ENCODE results near the gene PERCC1. TPM values are rescaled to one million over a fixed set of nuclear protein-coding genes. Genes with fewer than 3 reads are reported as not detected.

Gene PERCC1
- total RNA-seq, 1 experiment from 2014 or later = not detected

DNA sequence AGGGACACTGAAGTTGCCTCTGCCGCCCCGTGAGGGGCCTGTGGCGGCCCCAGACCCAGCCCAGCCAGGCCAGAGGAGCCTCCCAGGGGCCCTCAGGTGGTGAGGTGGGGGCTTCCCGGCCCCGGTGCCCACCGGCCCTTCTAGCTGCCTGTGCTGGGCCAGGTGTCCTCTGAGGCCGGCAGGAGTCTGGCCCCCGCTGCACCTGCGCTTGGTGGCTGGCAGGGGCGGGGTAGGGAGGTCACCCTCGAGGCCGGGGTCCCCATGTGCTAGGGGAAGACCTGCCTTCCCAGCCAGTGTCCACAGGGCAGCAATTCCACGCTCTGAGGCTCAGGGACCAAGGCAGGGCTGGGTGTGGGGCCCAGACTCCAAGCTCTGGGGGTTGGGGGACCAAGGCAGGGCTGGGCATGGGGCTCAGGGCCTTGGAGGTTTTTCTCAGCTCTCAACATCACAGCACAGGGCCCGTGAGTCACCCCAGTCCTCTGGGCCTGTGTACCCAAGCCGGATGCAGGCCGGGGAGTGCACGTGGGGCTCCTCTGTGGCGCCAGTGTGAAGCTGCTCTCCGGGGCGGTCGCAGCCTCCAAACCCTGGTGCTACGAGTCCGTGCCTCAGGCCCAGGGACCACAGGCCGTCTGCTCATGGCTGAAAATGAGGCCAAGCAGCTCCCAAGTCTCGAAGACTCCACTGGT, 14.8 kb downstream of the PERCC1 start:
- H3K36me3 Mint-ChIP-seq = peaks cover 2% of the 10 kb centered on the region; the same call in 1 of the 2 replicates
- H3K27me3 Mint-ChIP-seq (ENCODE audit: low read depth) = no peaks in the 10 kb centered on the region
- H3K4me3 Mint-ChIP-seq = no peak overlapping the region
- H3K4me1 Mint-ChIP-seq = no peaks in the 10 kb centered on the region
- DNase-seq (ENCODE audit: low spot score) (no peak), ATAC-seq (no peak)
- no peak overlapping the region for H3K27ac Mint-ChIP-seq
- no peaks in the 10 kb centered on the region for H3K9me3 Mint-ChIP-seq
- no peak for TF ChIP-seq ETV6 (CRISPR knock-in tag; IDR thresholded peaks at IDR 0.05)
- POLR2A ChIA-PET = interaction anchor here (1.1 kb wide), 1 partner anchor 14 kb away, joined by 3 read pairs; no protein-coding TSS in a partner anchor
- CTCF ChIA-PET = no interaction called here

DNA sequence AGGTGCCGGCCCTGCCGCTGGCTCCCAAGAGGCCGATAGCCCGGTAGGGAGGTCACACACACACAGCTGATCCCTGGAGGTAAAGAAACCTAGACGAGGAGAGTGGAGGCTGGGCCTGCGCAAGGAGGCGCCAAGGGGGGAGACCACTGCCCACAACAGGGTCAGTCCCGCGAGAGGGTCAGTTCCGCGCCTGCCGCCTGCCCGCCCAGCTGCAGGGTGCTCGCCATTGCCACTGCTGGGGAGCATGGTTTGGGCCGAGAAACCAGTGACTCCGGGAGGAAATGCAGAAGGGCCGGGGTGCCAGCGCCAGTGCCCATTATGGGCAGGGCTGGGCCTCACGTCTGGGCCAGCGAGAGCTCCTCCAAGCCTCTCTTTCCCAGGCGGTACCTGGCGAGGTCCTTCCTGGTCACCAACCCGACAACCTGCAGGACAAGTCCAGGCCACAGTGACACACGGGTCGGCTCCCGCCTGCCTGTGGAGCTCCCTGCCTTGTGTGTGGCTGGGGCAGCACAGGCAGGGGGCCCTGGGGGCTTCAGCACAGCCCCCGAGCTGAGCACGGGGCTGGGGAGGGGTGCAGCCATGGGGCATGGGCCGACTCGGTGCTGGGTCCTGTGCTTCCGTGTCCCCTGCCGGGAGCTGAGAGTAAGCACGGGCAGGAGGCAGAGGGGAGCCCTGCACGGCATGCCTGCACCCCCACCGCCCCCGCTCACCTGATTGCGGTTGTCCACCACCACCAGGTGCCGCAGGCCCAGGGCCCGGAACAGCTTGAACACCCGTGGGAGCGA, 15.6 kb downstream of the PERCC1 start:
- no peak overlapping the region for H3K27ac Mint-ChIP-seq
- H3K36me3 Mint-ChIP-seq = peaks cover 4% of the 10 kb centered on the region; the same call in 1 of the 2 replicates
- H3K4me1 Mint-ChIP-seq = no peaks in the 10 kb centered on the region
- CTCF ChIA-PET = interaction anchor here (1.2 kb wide), 1 partner anchor 259 kb away, joined by 3 read pairs; no protein-coding TSS in a partner anchor
- H3K4me3 Mint-ChIP-seq = no peak overlapping the region
- ATAC-seq = no peak
- no peak for DNase-seq (ENCODE audit: low spot score)
- TF ChIP-seq RORB (CRISPR knock-in tag; IDR thresholded peaks at IDR 0.05) (no peak), ZNF671 (CRISPR knock-in tag; IDR thresholded peaks at IDR 0.05) (no peak)
- TF ChIP-seq, protein P1, sequence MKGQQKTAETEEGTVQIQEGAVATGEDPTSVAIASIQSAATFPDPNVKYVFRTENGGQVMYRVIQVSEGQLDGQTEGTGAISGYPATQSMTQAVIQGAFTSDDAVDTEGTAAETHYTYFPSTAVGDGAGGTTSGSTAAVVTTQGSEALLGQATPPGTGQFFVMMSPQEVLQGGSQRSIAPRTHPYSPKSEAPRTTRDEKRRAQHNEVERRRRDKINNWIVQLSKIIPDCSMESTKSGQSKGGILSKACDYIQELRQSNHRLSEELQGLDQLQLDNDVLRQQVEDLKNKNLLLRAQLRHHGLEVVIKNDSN (CRISPR knock-in tag; IDR thresholded peaks at IDR 0.05) = no peak
- H3K9me3 Mint-ChIP-seq = no peaks in the 10 kb centered on the region
- H3K27me3 Mint-ChIP-seq (ENCODE audit: low read depth) = no peaks in the 10 kb centered on the region
- POLR2A ChIA-PET = interaction anchor here (1.1 kb wide), 1 partner anchor 13 kb away, joined by 3 read pairs; no protein-coding TSS in a partner anchor

GRCh38 chr16:1447965-1448364, 17.1 kb downstream of the PERCC1 start:
- Mint-ChIP-seq H3K4me1 (no peaks in the 10 kb centered on the region), H3K27ac (no peak overlapping the region), H3K27me3 (ENCODE audit: low read depth) (no peaks in the 10 kb centered on the region), H3K36me3 (peaks cover 6% of the 10 kb centered on the region; the same call in 1 of the 2 replicates), H3K4me3 (no peak overlapping the region), H3K9me3 (no peaks in the 10 kb centered on the region)
- DNase-seq (ENCODE audit: low spot score) (no peak), ATAC-seq (no peak)
- ChIA-PET POLR2A (no interaction called here), CTCF (no interaction called here)
- TF ChIP-seq CBFB (CRISPR knock-in tag; IDR thresholded peaks at IDR 0.05; ENCODE audit: low read depth) (no peak), ZNF121 (CRISPR knock-in tag; IDR thresholded peaks at IDR 0.05) (no peak), SMAD4 (CRISPR knock-in tag; IDR thresholded peaks at IDR 0.05) (no peak), SMAD3 (CRISPR knock-in tag; IDR thresholded peaks at IDR 0.05; ENCODE audit: borderline replicate concordance) (no peak), NR2C2 (CRISPR knock-in tag; IDR thresholded peaks at IDR 0.05) (no peak), ETV6 (CRISPR knock-in tag; IDR thresholded peaks at IDR 0.05) (no peak), PRRX2 (CRISPR knock-in tag; IDR thresholded peaks at IDR 0.05) (no peak), ZNF138 (CRISPR knock-in tag; conservative IDR thresholded peaks at IDR 0.05) (no peak), CTCF (IDR thresholded peaks at IDR 0.05) (no peak), ELF4 (CRISPR knock-in tag; IDR thresholded peaks at IDR 0.05; ENCODE audit: low read depth) (no peak), NR1H2 (CRISPR knock-in tag; IDR thresholded peaks at IDR 0.05) (no peak), ZNF317 (CRISPR knock-in tag; IDR thresholded peaks at IDR 0.05; ENCODE audit: borderline replicate concordance, low read depth) (no peak), OVOL2 (CRISPR knock-in tag; IDR thresholded peaks at IDR 0.05; ENCODE audit: borderline replicate concordance) (no peak), ATF2 (CRISPR knock-in tag; IDR thresholded peaks at IDR 0.05; ENCODE audit: borderline replicate concordance, low read depth) (no peak)
- TF ChIP-seq, protein P2, sequence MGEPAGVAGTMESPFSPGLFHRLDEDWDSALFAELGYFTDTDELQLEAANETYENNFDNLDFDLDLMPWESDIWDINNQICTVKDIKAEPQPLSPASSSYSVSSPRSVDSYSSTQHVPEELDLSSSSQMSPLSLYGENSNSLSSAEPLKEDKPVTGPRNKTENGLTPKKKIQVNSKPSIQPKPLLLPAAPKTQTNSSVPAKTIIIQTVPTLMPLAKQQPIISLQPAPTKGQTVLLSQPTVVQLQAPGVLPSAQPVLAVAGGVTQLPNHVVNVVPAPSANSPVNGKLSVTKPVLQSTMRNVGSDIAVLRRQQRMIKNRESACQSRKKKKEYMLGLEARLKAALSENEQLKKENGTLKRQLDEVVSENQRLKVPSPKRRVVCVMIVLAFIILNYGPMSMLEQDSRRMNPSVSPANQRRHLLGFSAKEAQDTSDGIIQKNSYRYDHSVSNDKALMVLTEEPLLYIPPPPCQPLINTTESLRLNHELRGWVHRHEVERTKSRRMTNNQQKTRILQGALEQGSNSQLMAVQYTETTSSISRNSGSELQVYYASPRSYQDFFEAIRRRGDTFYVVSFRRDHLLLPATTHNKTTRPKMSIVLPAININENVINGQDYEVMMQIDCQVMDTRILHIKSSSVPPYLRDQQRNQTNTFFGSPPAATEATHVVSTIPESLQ (CRISPR knock-in tag; IDR thresholded peaks at IDR 0.05) = no peak
- TF ChIP-seq, protein P3, sequence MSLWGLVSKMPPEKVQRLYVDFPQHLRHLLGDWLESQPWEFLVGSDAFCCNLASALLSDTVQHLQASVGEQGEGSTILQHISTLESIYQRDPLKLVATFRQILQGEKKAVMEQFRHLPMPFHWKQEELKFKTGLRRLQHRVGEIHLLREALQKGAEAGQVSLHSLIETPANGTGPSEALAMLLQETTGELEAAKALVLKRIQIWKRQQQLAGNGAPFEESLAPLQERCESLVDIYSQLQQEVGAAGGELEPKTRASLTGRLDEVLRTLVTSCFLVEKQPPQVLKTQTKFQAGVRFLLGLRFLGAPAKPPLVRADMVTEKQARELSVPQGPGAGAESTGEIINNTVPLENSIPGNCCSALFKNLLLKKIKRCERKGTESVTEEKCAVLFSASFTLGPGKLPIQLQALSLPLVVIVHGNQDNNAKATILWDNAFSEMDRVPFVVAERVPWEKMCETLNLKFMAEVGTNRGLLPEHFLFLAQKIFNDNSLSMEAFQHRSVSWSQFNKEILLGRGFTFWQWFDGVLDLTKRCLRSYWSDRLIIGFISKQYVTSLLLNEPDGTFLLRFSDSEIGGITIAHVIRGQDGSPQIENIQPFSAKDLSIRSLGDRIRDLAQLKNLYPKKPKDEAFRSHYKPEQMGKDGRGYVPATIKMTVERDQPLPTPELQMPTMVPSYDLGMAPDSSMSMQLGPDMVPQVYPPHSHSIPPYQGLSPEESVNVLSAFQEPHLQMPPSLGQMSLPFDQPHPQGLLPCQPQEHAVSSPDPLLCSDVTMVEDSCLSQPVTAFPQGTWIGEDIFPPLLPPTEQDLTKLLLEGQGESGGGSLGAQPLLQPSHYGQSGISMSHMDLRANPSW (CRISPR knock-in tag; conservative IDR thresholded peaks at IDR 0.05; ENCODE audit: low read depth) = no peak
- TF ChIP-seq, protein P4, sequence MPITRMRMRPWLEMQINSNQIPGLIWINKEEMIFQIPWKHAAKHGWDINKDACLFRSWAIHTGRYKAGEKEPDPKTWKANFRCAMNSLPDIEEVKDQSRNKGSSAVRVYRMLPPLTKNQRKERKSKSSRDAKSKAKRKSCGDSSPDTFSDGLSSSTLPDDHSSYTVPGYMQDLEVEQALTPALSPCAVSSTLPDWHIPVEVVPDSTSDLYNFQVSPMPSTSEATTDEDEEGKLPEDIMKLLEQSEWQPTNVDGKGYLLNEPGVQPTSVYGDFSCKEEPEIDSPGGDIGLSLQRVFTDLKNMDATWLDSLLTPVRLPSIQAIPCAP (CRISPR knock-in tag; IDR thresholded peaks at IDR 0.05) = no peak
